ENCODE results near the gene BRINP3.

GRCh38 chr1:190472494-190472893, 5.2 kb downstream of the BRINP3 start:
- TF ChIP-seq CTCF (tag by site-specific recombination; IDR thresholded peaks at IDR 0.05) (no peak), BCL11A (tag by site-specific recombination; IDR thresholded peaks at IDR 0.05; ENCODE audit: low read depth) (no peak), EGR2 (tag by site-specific recombination; IDR thresholded peaks at IDR 0.05; ENCODE audit: low read depth) (no peak), PRDM4 (tag by site-specific recombination; IDR thresholded peaks at IDR 0.05) (no peak), ZBTB8A (tag by site-specific recombination; IDR thresholded peaks at IDR 0.05) (no peak), ZNF324 (tag by site-specific recombination; IDR thresholded peaks at IDR 0.05) (no peak), ZNF707 (tag by site-specific recombination; IDR thresholded peaks at IDR 0.05) (no peak), OVOL3 (tag by site-specific recombination; IDR thresholded peaks at IDR 0.05) (no peak)
- TF ChIP-seq, protein P1, sequence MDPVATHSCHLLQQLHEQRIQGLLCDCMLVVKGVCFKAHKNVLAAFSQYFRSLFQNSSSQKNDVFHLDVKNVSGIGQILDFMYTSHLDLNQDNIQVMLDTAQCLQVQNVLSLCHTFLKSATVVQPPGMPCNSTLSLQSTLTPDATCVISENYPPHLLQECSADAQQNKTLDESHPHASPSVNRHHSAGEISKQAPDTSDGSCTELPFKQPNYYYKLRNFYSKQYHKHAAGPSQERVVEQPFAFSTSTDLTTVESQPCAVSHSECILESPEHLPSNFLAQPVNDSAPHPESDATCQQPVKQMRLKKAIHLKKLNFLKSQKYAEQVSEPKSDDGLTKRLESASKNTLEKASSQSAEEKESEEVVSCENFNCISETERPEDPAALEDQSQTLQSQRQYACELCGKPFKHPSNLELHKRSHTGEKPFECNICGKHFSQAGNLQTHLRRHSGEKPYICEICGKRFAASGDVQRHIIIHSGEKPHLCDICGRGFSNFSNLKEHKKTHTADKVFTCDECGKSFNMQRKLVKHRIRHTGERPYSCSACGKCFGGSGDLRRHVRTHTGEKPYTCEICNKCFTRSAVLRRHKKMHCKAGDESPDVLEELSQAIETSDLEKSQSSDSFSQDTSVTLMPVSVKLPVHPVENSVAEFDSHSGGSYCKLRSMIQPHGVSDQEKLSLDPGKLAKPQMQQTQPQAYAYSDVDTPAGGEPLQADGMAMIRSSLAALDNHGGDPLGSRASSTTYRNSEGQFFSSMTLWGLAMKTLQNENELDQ (tag by site-specific recombination; IDR thresholded peaks at IDR 0.05; ENCODE audit: low read depth), result no peak
- TF ChIP-seq, protein P2, sequence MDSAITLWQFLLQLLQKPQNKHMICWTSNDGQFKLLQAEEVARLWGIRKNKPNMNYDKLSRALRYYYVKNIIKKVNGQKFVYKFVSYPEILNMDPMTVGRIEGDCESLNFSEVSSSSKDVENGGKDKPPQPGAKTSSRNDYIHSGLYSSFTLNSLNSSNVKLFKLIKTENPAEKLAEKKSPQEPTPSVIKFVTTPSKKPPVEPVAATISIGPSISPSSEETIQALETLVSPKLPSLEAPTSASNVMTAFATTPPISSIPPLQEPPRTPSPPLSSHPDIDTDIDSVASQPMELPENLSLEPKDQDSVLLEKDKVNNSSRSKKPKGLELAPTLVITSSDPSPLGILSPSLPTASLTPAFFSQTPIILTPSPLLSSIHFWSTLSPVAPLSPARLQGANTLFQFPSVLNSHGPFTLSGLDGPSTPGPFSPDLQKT (IDR thresholded peaks at IDR 0.05; ENCODE audit: borderline replicate concordance, low read depth, low read length), result no peak
- TF ChIP-seq, protein P3, sequence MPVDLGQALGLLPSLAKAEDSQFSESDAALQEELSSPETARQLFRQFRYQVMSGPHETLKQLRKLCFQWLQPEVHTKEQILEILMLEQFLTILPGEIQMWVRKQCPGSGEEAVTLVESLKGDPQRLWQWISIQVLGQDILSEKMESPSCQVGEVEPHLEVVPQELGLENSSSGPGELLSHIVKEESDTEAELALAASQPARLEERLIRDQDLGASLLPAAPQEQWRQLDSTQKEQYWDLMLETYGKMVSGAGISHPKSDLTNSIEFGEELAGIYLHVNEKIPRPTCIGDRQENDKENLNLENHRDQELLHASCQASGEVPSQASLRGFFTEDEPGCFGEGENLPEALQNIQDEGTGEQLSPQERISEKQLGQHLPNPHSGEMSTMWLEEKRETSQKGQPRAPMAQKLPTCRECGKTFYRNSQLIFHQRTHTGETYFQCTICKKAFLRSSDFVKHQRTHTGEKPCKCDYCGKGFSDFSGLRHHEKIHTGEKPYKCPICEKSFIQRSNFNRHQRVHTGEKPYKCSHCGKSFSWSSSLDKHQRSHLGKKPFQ (tag by site-specific recombination; IDR thresholded peaks at IDR 0.05), result no peak

Measured in HEK293 (cell line).